HG02642 (cell line): ENCODE measurements around the gene CDK5RAP3.
"Not testable (repeated sequence)": the region's sequence is repeated elsewhere in the genome, so short reads cannot be mapped to it uniquely, and the experiment has no call there.

Source experiments
- ATAC-seq: cut with Tn5 transposase; IDR thresholded peaks from one replicate; pipeline ENCODE4 v1.9.1; 2021; ENCODE audit warnings: mild to moderate bottlenecking; ENCODE audit not compliant: unreplicated experiment, poor library complexity

Gene CDK5RAP3

GRCh38 chr17:47994724-47995123 lies 23.8 kb downstream of the CDK5RAP3 start:
- no peak for ATAC-seq

DNA sequence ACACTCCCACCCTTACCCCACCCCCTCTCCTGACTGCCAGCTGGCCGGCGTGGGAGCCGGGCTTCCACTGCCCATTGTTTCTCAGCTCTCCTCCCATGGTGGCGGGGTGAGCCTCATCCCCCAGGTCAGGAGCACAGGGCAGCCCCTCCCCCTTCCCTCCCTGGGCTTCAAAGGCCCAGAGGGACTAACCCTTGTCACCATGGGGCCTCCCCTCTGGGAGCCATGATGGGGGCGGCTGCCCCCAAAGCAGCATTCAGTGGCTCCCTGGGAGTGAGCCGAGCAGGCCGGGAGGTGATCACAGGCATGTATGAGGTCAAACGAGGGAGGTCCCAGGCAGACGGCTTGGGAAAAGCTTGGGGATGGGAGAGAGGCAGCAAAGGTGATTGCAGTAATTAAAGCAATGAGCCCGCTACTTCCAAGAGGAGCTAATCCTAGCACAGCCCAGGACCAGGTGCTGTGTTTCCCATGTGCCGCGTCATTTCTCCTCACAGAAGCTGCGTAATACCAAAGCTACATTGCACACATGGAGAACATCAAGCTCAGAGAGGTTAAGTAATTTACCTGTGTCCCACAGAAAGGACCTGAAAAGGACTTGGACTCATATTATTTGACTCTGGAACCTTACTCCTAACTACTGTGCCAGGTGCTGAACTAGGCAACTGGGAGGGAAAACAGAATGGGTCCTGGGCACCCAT lies 24.5 kb downstream of the CDK5RAP3 start:
- no peak for ATAC-seq

DNA sequence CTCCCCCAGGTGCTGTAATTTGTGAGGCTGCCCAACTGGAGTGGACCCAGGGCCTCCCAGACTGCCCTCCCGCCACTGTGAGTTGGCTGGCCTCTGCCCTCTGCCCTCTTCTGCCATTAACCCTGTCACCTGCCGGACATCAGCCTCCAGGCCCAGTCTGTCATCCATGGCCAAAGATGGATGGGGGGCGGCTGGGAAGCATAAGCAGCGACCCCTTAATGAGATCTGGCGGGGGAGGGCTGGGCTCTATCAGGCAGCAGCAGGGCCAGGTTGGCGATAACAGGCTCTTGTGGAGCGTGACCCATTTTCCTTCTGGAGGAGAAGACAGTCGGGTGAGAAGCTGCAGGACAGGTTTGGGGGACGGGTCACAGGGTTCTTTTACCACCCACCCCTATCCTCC lies 25.3 kb downstream of the CDK5RAP3 start:
- ATAC-seq, result no peak

- ATAC-seq, result no peak
Observed at GRCh38 chr17:47997586-47997985, 26.7 kb downstream of the CDK5RAP3 start.

DNA sequence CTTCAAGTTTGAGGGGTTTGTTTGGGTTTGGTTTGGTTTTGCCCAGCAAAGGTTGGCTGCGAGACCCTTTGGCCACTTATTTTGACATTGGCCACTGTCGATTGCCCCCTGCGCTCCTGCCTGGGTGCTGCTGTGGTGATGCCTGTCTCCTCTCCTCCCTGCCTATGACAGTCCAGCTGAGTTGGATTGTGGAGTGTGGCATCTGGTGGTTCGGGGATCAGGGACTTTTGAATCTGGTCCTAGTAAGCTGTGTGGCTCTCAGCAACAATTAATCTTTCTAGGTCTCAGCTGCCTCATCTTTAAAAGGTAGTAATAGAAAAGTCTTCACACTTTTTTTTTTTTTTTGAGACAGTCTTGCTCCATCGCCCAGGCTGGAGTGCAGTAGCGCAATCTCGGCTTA lies 27.1 kb downstream of the CDK5RAP3 start:
- no peak for ATAC-seq

- no peak for ATAC-seq
Observed at GRCh38 chr17:47999582-47999981, 28.7 kb downstream of the CDK5RAP3 start.

DNA sequence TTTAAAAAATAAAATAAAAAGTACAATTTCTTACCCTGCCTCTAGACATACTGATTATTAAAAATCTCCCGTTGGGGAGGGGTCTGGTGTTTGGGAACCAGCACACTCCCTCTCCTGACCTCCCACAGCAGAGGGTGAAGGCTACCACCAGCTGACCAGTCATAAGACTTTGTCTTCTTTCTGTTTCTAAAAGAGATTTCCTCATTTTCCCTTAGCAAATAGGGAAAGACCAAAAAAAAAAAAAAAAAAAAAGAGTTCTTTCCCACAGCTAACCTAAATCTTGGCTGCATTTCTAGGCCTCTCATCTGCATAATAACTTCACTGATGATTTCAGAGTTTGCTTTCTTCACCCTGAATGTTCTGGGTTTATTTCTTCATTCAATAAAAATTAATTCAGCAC lies 30.3 kb downstream of the CDK5RAP3 start:
- no peak for ATAC-seq

DNA sequence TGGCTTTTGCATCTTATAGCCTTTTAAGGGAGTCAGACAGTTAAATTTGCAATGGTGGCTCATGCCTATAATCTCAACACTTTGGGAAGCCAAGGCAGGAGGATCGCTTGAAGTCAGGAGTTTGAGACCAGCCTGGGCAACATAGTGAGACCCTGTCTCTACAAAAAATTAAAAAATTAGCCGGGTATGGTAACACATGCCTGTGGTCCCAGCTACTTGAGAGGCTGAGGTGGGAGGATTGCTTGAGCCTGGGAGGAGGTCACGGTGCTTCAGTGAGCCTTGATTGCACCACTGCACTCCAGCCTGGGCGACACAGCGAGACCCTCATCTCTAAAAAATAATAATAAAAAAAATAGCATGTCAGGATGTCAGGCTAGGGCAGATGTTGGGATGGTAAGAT lies 30.7 kb downstream of the CDK5RAP3 start:
- not testable (repeated sequence) for ATAC-seq

DNA sequence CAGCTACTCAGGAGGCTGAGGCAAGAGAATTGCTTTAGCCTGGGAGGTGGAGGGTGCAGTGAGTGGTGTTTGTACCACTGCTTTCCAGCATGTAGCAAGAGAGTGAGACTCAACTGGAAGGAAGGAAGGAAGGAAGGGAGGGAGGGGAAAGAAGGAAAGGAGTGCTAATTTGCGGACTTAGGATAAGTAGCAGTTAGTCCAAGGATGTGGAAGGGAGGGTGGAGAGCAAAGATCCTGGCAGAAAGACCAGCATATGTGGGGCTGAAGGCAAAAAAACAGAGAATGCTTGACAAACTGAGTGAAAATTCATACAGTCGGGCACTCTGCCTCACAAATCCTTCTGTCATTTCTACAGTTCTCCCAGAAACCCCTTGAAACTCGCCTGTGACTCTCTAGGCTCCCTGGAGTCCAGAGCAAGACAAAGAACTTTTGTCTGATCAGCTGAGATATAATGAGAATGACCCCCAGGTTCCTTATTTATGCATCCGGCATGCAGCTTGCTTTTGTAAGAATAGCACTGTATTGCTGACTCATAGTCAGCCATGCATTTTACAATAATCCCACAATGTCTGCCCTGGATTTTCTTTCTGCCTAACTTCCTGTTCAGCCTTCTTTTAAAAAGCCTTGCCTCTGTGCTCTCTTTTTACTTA lies 31.5 kb downstream of the CDK5RAP3 start:
- ATAC-seq, result no peak

GRCh38 chr17:48002916-48003416 lies 32.1 kb downstream of the CDK5RAP3 start:
- ATAC-seq, result no peak

DNA sequence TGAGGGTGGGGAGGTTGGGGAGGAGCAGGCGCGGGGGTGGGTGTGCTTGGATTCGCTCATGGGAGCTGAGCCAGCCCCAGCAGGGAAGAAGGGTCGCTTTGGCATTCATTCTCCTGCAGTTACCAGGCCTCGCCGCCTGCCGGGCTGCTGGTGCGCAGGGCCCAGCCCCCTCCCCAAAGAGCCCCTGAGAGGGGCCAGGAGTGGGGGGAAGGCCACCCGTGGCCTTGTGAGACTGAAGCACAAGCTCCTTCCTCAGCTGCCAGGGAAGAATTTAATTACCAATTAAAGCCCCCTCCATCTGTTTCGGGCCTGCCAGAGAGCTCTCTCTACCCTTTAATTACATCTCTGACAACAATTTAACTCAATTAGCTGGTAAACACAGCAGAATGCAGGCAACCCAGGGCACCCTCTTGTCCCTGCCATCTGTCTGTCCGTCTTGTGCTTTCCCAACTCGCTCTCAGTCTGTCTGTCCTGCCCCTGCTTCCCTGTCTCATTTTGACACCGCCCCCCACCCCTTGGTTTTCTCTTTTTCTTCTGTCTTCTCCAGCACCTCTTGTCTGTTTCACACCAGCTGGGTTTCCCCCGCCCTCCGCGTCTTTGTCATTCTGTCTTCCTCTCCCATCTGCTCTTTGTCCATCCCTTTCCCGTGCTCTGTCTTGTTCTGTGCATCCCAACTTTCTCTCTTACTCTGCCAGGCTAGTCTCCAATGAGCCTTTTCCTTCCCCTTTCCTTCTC lies 32.7 kb downstream of the CDK5RAP3 start:
- no peak for ATAC-seq

DNA sequence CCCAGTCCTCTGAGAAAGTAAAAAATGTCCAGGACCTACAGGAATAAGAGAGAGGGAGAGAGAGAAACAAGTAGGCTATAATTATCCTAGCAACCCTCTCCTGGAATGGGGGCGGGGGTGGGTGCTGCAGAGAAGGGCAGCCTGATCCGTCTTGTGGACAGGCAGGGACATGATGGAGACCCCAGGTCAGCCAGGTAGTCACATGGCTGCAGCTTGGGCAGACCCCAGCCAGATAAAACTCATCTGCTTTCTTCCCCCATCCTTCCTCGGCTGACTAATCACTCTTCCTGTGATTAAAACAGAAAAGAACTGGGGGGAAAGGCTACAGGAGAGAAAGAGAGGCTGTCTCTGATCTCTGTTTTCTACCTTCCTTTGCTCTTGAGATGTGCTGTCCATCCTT lies 34.1 kb downstream of the CDK5RAP3 start:
- ATAC-seq, result no peak

- ATAC-seq, result no peak
Observed at GRCh38 chr17:48006936-48007709, 36.2 kb downstream of the CDK5RAP3 start.

DNA sequence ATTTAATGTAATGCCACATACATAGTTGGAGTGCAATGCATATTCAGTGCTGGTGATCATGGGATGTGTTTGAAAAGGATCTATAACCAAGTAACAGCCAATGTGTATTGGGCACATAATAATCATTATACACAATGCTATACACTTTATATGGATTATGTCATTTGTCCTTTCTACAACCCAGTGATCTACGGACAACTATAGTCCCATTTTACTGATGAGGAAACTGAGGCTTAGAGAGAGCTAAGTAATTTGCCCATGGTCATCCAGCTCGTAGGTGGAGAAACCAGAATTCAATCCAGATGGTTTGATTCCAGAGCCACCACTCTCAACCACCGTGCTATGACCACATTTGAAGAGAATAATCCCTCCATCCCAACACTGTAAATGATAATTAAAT lies 39.3 kb downstream of the CDK5RAP3 start:
- no peak for ATAC-seq

DNA sequence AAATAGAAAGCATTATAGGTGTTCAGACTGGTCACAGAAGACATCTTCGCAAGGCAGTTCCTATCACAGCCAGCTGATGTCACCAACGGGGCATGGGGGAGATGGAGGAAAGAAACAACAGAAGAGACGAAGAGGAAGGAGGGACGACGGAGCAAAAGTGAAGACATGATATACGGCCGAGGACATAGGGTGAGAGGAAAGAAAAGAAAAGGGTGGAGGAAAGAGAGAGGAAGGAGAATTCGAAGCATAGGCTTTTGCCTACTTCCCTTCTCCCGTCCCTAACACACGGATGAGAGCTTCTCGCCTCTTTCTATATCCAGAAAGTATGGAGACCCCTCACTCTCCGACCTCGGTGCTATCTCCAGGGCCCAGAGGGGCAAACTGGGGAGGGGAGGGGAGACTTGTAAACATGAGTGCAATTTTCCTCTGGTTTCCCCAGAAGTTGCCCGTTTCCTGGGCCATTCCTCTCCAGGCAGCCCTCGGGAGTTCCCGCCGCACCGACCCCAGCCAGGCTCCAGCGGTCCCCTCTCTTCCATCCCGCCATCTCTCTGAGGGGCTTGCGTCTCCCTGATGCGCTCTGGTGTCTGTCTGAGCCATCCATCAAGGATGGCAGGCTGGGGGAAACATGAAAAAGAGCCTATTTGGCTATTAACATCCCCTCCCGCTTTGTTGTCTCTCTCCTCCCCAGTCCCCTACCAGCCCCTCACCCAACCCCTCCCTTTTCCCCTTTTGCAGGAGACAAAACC lies 40.7 kb downstream of the CDK5RAP3 start:
- no peak for ATAC-seq

DNA sequence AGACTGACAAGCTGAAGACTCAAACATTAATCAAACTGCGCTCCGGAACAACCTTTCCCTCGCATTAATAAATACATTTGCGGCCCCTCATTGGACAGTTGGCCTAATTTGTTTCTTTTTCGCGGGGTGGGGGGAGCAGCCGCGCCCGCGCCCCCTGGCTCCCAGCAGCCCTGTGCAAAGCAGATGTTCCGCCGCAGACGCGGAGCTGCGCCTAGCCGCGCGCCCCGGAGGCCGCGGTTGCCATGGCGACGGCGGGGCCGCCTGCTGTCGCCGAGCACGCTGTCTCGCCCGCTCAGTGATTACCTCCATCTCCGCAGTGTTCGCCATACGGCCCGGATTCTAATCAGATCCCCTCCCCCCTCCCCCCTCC lies 41.2 kb downstream of the CDK5RAP3 start:
- ATAC-seq, result peak; percentile 53

GRCh38 chr17:48012654-48013053 lies 41.7 kb downstream of the CDK5RAP3 start:
- no peak for ATAC-seq

- ATAC-seq, result no peak
Observed at GRCh38 chr17:48013876-48014594, 43.1 kb downstream of the CDK5RAP3 start.

GRCh38 chr17:48014595-48015111 lies 43.7 kb downstream of the CDK5RAP3 start:
- no peak for ATAC-seq
